BLaER1 treated with 17β-estradiol and CSF1 and Interleukin-3, amounts not matched to agents 10 nM and 100 nM (cell line): ENCODE data around the gene PHACTR3.

Source experiments
- H3K27ac ChIP-seq, 11 experiments: shearing (Covaris generic); formaldehyde crosslinking; 2 replicates each; pipeline ENCODE4 v1.8.1; 2022
- H3K27me3 ChIP-seq, 11 experiments: shearing (Covaris generic); formaldehyde crosslinking; 2 replicates each; pipeline ENCODE4 v1.8.1; 2022
- H3K36me3 ChIP-seq, 11 experiments: shearing (Covaris generic); formaldehyde crosslinking; 2 replicates each; pipeline ENCODE4 v1.8.1; 2022
- H3K4me1 ChIP-seq, 10 experiments: shearing (Covaris generic); formaldehyde crosslinking; 2 replicates each; pipeline ENCODE4 v1.8.1; 2022
- H3K4me2 ChIP-seq, 11 experiments: shearing (Covaris generic); formaldehyde crosslinking; 2 replicates each; pipeline ENCODE4 v1.8.1; 2022
- H3K4me3 ChIP-seq, 10 experiments: shearing (Covaris generic); formaldehyde crosslinking; 2 replicates each; pipeline ENCODE4 v1.8.1; 2022
- H3K9ac ChIP-seq, 11 experiments: shearing (Covaris generic); formaldehyde crosslinking; 2 replicates each; pipeline ENCODE4 v1.8.1; 2022
- H3K9me3 ChIP-seq, 11 experiments: shearing (Covaris generic); formaldehyde crosslinking; replicated peaks in 1 of 11; 2 replicates each; pipeline ENCODE4 v1.8.1; 2022
- H4K20me1 ChIP-seq, 11 experiments: shearing (Covaris generic); formaldehyde crosslinking; 2 replicates each; pipeline ENCODE4 v1.8.1; 2022
- Cebpa-rat ChIP-seq, 11 experiments: shearing (Covaris generic); IDR thresholded peaks; 2 replicates each; pipeline ENCODE4 v1.8.1; 2022

The PHACTR3 gene

DNA sequence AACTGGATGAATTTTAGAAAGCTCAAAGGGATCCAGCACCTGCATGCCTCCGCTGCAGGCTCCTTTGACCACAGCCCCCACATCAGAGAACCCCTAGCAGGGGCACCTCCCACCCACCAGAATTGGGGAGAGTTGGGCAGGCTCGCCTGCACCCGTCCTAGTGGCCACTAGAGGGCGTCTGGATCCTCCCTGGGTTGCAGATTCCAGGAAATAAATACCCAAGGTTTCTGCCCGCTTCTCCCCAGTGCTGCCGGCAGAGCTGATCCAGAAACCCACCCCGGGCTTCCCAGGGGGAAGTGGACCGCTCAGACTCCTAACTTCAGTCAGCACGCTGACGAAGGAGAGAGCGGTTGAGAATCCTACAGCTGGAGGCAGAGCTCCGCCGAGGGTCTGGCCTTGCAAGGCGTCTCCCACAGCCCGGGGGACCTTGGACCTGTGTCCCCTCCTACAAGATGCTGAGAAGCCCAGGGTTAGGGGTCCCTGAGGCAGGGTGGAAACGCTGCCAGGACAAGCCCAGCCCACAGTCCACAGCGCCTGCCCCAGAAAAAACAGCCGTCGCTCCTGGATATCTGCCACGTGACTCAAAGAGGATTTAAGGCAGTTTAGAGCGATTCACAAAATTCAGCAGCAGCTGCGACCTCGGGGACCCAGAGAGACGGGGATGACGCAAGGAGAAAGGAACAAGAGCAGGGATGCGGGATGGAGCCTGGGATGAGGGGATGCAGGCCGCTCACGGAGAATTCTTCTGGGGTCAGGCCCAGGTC lies 32.6 kb upstream of the PHACTR3 start:
- Histone ChIP-seq H3K9ac (peak overlapping the region; percentile 49 to 83 (median 78)), H3K27me3 (peaks cover 0 to 47% (median 0%) of the 10 kb centered on the region in 11 experiments; a peak in 6 of 22 replicates), H3K9me3 (no peaks in the 10 kb centered on the region), H3K36me3 (no peaks in the 10 kb centered on the region), H3K27ac (peak overlapping the region in 10 of 11 experiments; percentile 56 to 84 (median 80); a peak in 20 of 22 replicates), H3K4me2 (peak overlapping the region; percentile 89 to 99 (median 94)), H4K20me1 (peaks cover 0 to 8% (median 0%) of the 10 kb centered on the region in 11 experiments; a peak in 2 of 22 replicates), H3K4me3 (peak overlapping the region; percentile 47 to 71 (median 62)), H3K4me1 (peaks cover 6 to 59% (median 53%) of the 10 kb centered on the region in 10 experiments)
- no peak for TF ChIP-seq Cebpa-rat (IDR thresholded peaks at IDR 0.05)

DNA sequence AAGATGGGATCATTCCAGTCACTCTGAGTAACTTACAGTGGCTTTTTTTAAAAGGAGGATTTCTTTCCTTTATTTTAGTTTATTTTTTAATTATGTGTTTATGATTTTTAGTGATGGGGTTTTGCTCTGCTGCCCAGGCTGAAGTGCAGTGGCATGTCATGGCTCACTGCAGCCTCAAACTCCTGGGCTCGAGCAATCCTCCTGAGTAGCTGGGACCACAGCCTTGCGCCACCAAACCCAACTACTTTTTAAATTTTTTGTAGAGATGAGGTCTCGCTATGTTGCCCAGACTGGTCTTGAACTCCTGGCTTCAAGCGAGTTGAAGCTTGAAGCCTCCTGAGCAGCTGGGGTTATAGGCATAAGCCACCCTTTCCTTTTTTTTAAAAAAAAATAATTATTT lies 31.8 kb upstream of the PHACTR3 start:
- H3K27ac ChIP-seq = peak overlapping the region in 6 of 11 experiments; percentile 77 to 84 (median 80); a peak in 9 of 22 replicates
- peak overlapping the region in 8 of 11 experiments; percentile 72 to 83 (median 78); a peak in 12 of 22 replicates for H3K9ac ChIP-seq
- no peaks in the 10 kb centered on the region for H3K36me3 ChIP-seq
- no peaks in the 10 kb centered on the region for H3K9me3 ChIP-seq
- H3K4me3 ChIP-seq = peak overlapping the region in 6 of 10 experiments; percentile 57 to 66 (median 62); a peak in 9 of 20 replicates
- peak in 1 of 11 experiments; percentile 67; a peak in 2 of 22 replicates for TF ChIP-seq Cebpa-rat (IDR thresholded peaks at IDR 0.05)
- H3K4me1 ChIP-seq = peaks cover 11 to 62% (median 56%) of the 10 kb centered on the region in 10 experiments
- peaks cover 0 to 55% (median 0%) of the 10 kb centered on the region in 11 experiments; a peak in 7 of 22 replicates for H3K27me3 ChIP-seq
- H3K4me2 ChIP-seq = peak overlapping the region in 10 of 11 experiments; percentile 89 to 99 (median 94); a peak in 20 of 22 replicates
- peaks cover 0 to 9% (median 0%) of the 10 kb centered on the region in 11 experiments; a peak in 2 of 22 replicates for H4K20me1 ChIP-seq

DNA sequence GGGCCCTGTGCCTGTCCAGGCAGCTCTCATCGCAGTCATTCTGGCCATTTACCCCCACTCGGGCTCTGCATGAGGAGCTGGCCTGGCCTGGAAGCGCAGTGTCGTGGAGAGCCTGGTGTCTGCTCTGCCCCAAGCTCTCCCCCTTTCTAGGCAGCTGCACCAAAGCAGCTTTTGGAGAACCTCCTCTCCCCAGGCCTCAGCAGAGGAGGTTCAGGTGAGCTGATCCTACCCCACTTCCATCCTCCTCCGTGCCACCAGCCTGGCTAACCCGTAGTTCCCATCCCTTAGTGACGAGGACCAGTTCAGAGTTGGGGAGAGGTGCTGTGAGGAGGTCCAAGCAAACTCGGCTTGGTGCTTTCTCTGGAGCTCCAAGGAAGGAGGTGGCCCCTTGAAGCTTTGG lies 30.5 kb upstream of the PHACTR3 start:
- H3K9me3 ChIP-seq = no peaks in the 10 kb centered on the region
- no peak for TF ChIP-seq Cebpa-rat (IDR thresholded peaks at IDR 0.05)
- peak overlapping the region in 6 of 11 experiments; percentile 14 to 97 (median 93); a peak in 11 of 22 replicates for H3K4me2 ChIP-seq
- no peak overlapping the region for H3K9ac ChIP-seq
- H3K27ac ChIP-seq = peak overlapping the region in 2 of 11 experiments; percentile 13 to 30; a peak in 2 of 22 replicates
- peaks cover 0 to 5% (median 0%) of the 10 kb centered on the region in 11 experiments; a peak in 1 of 22 replicates for H3K36me3 ChIP-seq
- H3K4me3 ChIP-seq = no peak overlapping the region
- peaks cover 17 to 74% (median 62%) of the 10 kb centered on the region in 10 experiments for H3K4me1 ChIP-seq
- peaks cover 0 to 68% (median 0%) of the 10 kb centered on the region in 11 experiments; a peak in 7 of 22 replicates for H3K27me3 ChIP-seq
- peaks cover 0 to 22% (median 0%) of the 10 kb centered on the region in 11 experiments; a peak in 6 of 22 replicates for H4K20me1 ChIP-seq

DNA sequence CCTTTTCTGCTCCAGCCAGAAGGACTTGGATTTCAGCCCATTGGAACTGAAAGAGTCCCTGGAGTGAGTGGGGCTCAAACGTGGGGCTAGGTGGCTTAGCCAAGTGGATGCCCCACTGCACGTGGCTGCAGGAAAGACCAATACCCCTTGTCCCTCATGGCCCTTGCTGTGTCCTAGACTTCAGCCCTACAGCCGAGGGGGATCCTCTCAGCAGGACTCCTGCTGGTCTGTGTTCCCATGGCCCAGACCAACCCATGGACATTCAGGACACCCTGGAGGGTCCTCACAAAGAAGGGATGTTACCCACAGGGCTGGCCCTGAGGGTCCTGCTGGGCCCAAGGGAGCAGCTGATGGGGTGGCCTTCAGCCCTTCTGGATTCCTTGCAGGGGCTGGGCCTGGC lies 30.0 kb upstream of the PHACTR3 start:
- H3K4me3 ChIP-seq = no peak overlapping the region
- peaks cover 0 to 9% (median 0%) of the 10 kb centered on the region in 11 experiments; a peak in 1 of 22 replicates for H3K36me3 ChIP-seq
- TF ChIP-seq Cebpa-rat (IDR thresholded peaks at IDR 0.05) = no peak
- H3K9ac ChIP-seq = 0 out of 22 replicates have a peak overlapping the region, but pooled peaks of 1 of the 11 experiments have one; percentile 2
- H3K27me3 ChIP-seq = peaks cover 0 to 72% (median 0%) of the 10 kb centered on the region in 11 experiments; a peak in 7 of 22 replicates
- peak overlapping the region in 6 of 11 experiments; percentile 93 to 97 (median 94); a peak in 9 of 22 replicates for H3K4me2 ChIP-seq
- peaks cover 0 to 27% (median 3%) of the 10 kb centered on the region in 11 experiments; a peak in 6 of 22 replicates for H4K20me1 ChIP-seq
- peaks cover 17 to 79% (median 66%) of the 10 kb centered on the region in 10 experiments for H3K4me1 ChIP-seq
- H3K9me3 ChIP-seq = no peaks in the 10 kb centered on the region
- H3K27ac ChIP-seq = no peak overlapping the region; a peak in 1 of 22 replicates

DNA sequence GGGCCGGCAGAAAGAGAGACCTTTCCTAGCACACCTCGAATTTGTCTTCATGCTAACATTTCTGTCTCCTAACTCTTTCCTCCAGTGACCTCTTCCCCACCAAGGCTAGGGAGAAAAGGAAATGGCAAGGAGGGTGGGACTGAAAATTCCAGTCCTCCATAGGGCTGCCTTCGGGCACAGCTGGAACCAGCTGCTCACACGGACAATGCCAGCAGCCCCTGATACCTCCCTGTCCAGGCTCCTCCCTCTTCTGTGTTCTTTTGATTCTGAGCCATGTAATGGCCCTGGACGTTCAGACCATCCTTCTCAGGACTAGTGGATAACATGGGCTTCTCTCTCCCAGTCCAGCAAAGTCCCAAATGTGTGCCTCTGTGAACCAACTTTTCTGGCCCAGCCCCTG lies 29.1 kb upstream of the PHACTR3 start:
- H3K27me3 ChIP-seq = peaks cover 0 to 82% (median 0%) of the 10 kb centered on the region in 11 experiments; a peak in 7 of 22 replicates

DNA sequence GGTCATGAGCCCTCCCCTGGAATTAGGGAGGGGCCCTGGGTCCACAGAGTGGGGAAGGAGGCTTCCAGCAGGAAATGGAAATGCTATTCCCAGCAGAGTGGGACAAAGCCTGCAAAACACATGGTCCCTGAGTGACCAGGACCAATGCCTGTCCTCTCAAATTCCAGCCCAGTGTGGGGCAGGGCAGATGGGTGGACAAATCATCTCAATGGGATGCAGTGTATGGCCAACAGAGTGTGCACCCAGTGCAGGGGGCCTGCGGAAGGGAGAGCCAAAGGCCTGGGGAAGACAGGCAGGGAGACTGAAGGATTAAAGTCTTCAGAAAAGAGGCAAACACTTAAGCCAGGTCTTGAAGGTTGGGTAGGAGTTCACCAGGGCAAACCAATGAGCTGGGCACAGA lies 28.7 kb upstream of the PHACTR3 start:
- H3K27ac ChIP-seq = peak overlapping the region in 1 of 11 experiments; percentile 85; a peak in 1 of 22 replicates
- H3K27me3 ChIP-seq = peaks cover 0 to 86% (median 0%) of the 10 kb centered on the region in 11 experiments; a peak in 7 of 22 replicates
- H3K4me1 ChIP-seq = peaks cover 29 to 92% (median 76%) of the 10 kb centered on the region in 10 experiments
- peaks cover 0 to 35% (median 5%) of the 10 kb centered on the region in 11 experiments; a peak in 6 of 22 replicates for H4K20me1 ChIP-seq
- TF ChIP-seq Cebpa-rat (IDR thresholded peaks at IDR 0.05) = no peak
- no peaks in the 10 kb centered on the region for H3K9me3 ChIP-seq
- no peak overlapping the region for H3K4me3 ChIP-seq
- peak overlapping the region in 9 of 11 experiments; percentile 10 to 99 (median 93); a peak in 15 of 22 replicates for H3K4me2 ChIP-seq
- peaks cover 0 to 11% (median 0%) of the 10 kb centered on the region in 11 experiments; a peak in 1 of 22 replicates for H3K36me3 ChIP-seq
- H3K9ac ChIP-seq = peak overlapping the region in 1 of 11 experiments; percentile 91; a peak in 1 of 22 replicates

More for the DNA sequence above, 29.1 kb upstream of the PHACTR3 start:
- no peak for TF ChIP-seq Cebpa-rat (IDR thresholded peaks at IDR 0.05)
- no peak overlapping the region for H3K9ac ChIP-seq
- H3K27ac ChIP-seq = peak overlapping the region in 1 of 11 experiments; percentile 85; a peak in 1 of 22 replicates
- H3K9me3 ChIP-seq = no peaks in the 10 kb centered on the region
- peaks cover 24 to 88% (median 73%) of the 10 kb centered on the region in 10 experiments for H3K4me1 ChIP-seq
- H3K36me3 ChIP-seq = peaks cover 0 to 11% (median 0%) of the 10 kb centered on the region in 11 experiments; a peak in 1 of 22 replicates
- H3K4me2 ChIP-seq = peak overlapping the region in 9 of 11 experiments; percentile 10 to 99 (median 93); a peak in 13 of 22 replicates
- H4K20me1 ChIP-seq = peaks cover 0 to 35% (median 5%) of the 10 kb centered on the region in 11 experiments; a peak in 6 of 22 replicates
- no peak overlapping the region for H3K4me3 ChIP-seq

DNA sequence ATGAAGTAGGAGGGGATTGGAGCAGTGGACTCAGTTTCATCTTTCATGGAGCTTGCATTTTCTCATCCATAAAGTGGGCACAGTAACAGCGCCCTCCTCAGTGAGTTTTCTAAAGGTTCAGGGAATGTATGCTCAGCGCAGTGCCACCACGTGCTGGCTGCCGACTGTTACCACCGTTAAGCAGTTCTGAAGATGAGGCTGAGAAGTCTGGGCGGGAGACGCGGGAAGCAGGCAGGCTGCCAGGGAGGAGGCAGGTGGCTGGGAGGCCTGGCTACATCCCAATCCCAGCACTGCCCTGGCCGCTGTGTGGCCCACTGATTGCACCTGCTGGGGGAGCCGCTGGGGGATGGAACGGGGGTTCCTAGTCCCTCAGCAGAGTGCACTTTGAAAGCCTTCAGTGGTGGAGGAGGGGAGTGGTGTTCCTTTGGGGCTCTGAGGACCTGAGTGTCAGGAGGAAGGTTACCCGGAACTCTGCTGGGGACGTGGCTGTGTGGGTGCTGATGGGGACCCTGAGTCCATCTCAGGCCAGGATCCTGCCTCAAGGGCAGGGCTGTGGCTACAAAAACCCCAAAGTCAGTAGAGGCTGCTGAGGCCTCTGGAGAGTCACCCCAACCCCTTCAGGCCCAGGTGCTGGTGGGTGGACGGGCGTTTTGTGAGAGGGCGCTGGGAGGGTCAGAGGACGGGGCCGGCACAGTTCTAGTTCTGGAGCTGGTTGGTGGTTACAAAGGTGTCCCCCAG lies 28.0 kb upstream of the PHACTR3 start:
- peak overlapping the region; percentile 53 to 93 (median 79) for H3K4me3 ChIP-seq
- peak overlapping the region in 8 of 11 experiments; percentile 79 to 85 (median 83); a peak in 15 of 22 replicates for H3K27ac ChIP-seq
- peaks cover 35 to 95% (median 79%) of the 10 kb centered on the region in 10 experiments for H3K4me1 ChIP-seq
- no peaks in the 10 kb centered on the region for H3K9me3 ChIP-seq
- H3K27me3 ChIP-seq = peaks cover 0 to 93% (median 0%) of the 10 kb centered on the region in 11 experiments; a peak in 7 of 22 replicates
- H3K9ac ChIP-seq = peak overlapping the region in 9 of 11 experiments; percentile 59 to 91 (median 85); a peak in 17 of 22 replicates
- H3K4me2 ChIP-seq = peak overlapping the region; percentile 91 to 99 (median 96)
- H4K20me1 ChIP-seq = peaks cover 0 to 35% (median 5%) of the 10 kb centered on the region in 11 experiments; a peak in 6 of 22 replicates
- peaks cover 0 to 18% (median 0%) of the 10 kb centered on the region in 11 experiments; a peak in 2 of 22 replicates for H3K36me3 ChIP-seq
- TF ChIP-seq Cebpa-rat (IDR thresholded peaks at IDR 0.05) = no peak
